Measurements from ENCODE around the gene TRAF4. TPM values are rescaled to one million over a fixed set of nuclear protein-coding genes. Genes with fewer than 3 reads are reported as not detected.

Gene TRAF4
- total RNA-seq, 1 donor from 2014 or later, result 53.2 TPM

GRCh38 chr17:28726226-28726626 lies 17.6 kb upstream of the TRAF4 start, which contains the start of gene TLCD1:
TLCD1 (minus strand) TSS chr17:28726233; CDS start chr17:28726097, 136 bp downstream.
- peak within 1 kb of the TSS; percentile 53 to 83 for H3K4me3 ChIP-seq
- peaks cover 13 to 26% of the 10 kb centered on the region in 2 donors for H3K4me1 ChIP-seq
- peak in 1 of 2 donors; percentile 80 for DNase-seq (ENCODE audit: low spot score in 2 of 2)
- no peaks in the 10 kb centered on the region for H3K27me3 ChIP-seq
- H3K36me3 ChIP-seq, result peaks cover 24 to 35% of the 10 kb centered on the region in 2 donors
- H3K27ac ChIP-seq, result peak within 1 kb of the TSS; percentile 93 to 95
- no peak for TF ChIP-seq CTCF (IDR thresholded peaks at IDR 0.05)
- intact Hi-C loops (cut with DNase I), result loop anchor here (2.0 to 10.0 kb wide), 5 partner anchors 36 to 389 kb away; partner anchors contain the start of gene FLOT2
- H3K9me3 ChIP-seq, result no peaks in the 10 kb centered on the region

GRCh38 chr17:28726627-28727491 lies 17.0 kb upstream of the TRAF4 start:
- intact Hi-C loops (cut with DNase I), result loop anchor here (1.0 to 10.0 kb wide), 6 partner anchors 23 to 388 kb away; partner anchors contain the start of gene FLOT2
- peaks cover 24 to 29% of the 10 kb centered on the region in 2 donors for H3K36me3 ChIP-seq
- TF ChIP-seq CTCF (IDR thresholded peaks at IDR 0.05), result peak; percentile 99 to 100 (median 100)
- H3K4me3 ChIP-seq, result peak overlapping the region; percentile 53 to 83
- DNase-seq (ENCODE audit: low spot score in 2 of 2), result peak; percentile 72 to 96
- H3K27me3 ChIP-seq, result no peaks in the 10 kb centered on the region
- H3K9me3 ChIP-seq, result no peaks in the 10 kb centered on the region
- peak overlapping the region; percentile 93 to 95 for H3K27ac ChIP-seq
- peaks cover 13 to 19% of the 10 kb centered on the region in 2 donors for H3K4me1 ChIP-seq

- no peaks in the 10 kb centered on the region for H3K9me3 ChIP-seq
- H3K4me3 ChIP-seq, result peak within 1 kb of the TSS; percentile 53 to 83
- no peaks in the 10 kb centered on the region for H3K27me3 ChIP-seq
- DNase-seq (ENCODE audit: low spot score in 2 of 2), result peak; percentile 88 to 99
- H3K4me1 ChIP-seq, result peaks cover 13 to 15% of the 10 kb centered on the region in 2 donors
- peak within 1 kb of the TSS; percentile 93 to 95 for H3K27ac ChIP-seq
- intact Hi-C loops (cut with DNase I), result loop anchor here (1.0 to 10.0 kb wide), 5 partner anchors 15 to 386 kb away; partner anchors contain the start of gene FLOT2
- no peak for TF ChIP-seq CTCF (IDR thresholded peaks at IDR 0.05)
- H3K36me3 ChIP-seq, result peaks cover 9 to 13% of the 10 kb centered on the region in 2 donors
Observed at GRCh38 chr17:28728364-28729200, 15.2 kb upstream of the TRAF4 start, which contains the start of gene NEK8. NEK8 (plus strand) TSS chr17:28728788; CDS start chr17:28728814, 26 bp downstream.

- DNase-seq (ENCODE audit: low spot score in 2 of 2), result no peak
- Histone ChIP-seq H3K9me3 (no peaks in the 10 kb centered on the region), H3K36me3 (no peaks in the 10 kb centered on the region), H3K27ac (peak overlapping the region in 1 of 2 donors; percentile 95), H3K27me3 (no peaks in the 10 kb centered on the region), H3K4me1 (peaks cover 13 to 15% of the 10 kb centered on the region in 2 donors), H3K4me3 (no peak overlapping the region)
- intact Hi-C loops (cut with DNase I), result loop anchor here (5.0 to 10.0 kb wide), 3 partner anchors 32 to 385 kb away; partner anchors contain the start of gene FLOT2
- TF ChIP-seq CTCF (IDR thresholded peaks at IDR 0.05), result no peak
Observed at GRCh38 chr17:28729950-28730330, 13.9 kb upstream of the TRAF4 start.

- no peak overlapping the region for H3K4me3 ChIP-seq
- DNase-seq (ENCODE audit: low spot score in 2 of 2), result no peak
- no peak overlapping the region for H3K27ac ChIP-seq
- H3K9me3 ChIP-seq, result no peaks in the 10 kb centered on the region
- H3K36me3 ChIP-seq, result no peaks in the 10 kb centered on the region
- no peaks in the 10 kb centered on the region for H3K27me3 ChIP-seq
- H3K4me1 ChIP-seq, result no peaks in the 10 kb centered on the region
- TF ChIP-seq CTCF (IDR thresholded peaks at IDR 0.05), result no peak
- intact Hi-C loops (cut with DNase I), result no loop called here
Observed at GRCh38 chr17:28733346-28733745, 10.5 kb upstream of the TRAF4 start.

Data from ascending aorta (tissue), 2 donors.